K562 (cell line): ENCODE results near the gene CA7. TPM values are rescaled to one million over a fixed set of nuclear protein-coding genes. Genes with fewer than 3 reads are reported as not detected.

Experiments
- CHCHD3 ChIP-seq: fragments of 250-450 bp; sonication (Bioruptor Pico); IDR thresholded peaks from 2 replicates; pipeline ENCODE4 v2.1.2; 2022; ENCODE audit warnings: mild to moderate bottlenecking
- FOS ChIP-seq: IDR thresholded peaks from 3 replicates; pipeline ENCODE4 v1.6.1; 2011; ENCODE audit not compliant: insufficient read length; ENCODE audit errors: extremely low read depth
- MNT ChIP-seq, 2 experiments: fragments of 450-650 bp; conservative IDR thresholded peaks; 2 replicates each; pipeline ENCODE4 v1.6.1; 2017; ENCODE audit warnings: mild to moderate bottlenecking in 2 of 2, moderate library complexity in 2 of 2
- NEUROD1 ChIP-seq: fragments of 150-350 bp; IDR thresholded peaks from 2 replicates; pipeline ENCODE4 v1.6.1; 2014; ENCODE audit warnings: borderline replicate concordance, low read length, low read depth; ENCODE audit not compliant: partially characterized antibody
- RFX1 ChIP-seq: fragments of 450-650 bp; IDR thresholded peaks from 2 replicates; pipeline ENCODE4 v1.6.1; 2016; ENCODE audit warnings: mild to moderate bottlenecking, moderate library complexity
- SIN3A ChIP-seq, 2 experiments: fragments of 150-350 bp in 1 of 2; IDR thresholded peaks; 2 replicates each; pipeline ENCODE4 v1.6.1; 2011 to 2016; ENCODE audit warnings: borderline replicate concordance in 2 of 2, low read depth in 2 of 2, low read length in 2 of 2, mild to moderate bottlenecking in 2 of 2, moderate library complexity in 2 of 2; ENCODE audit not compliant: control insufficient read depth in 1 of 2
- ZBTB17 ChIP-seq: fragments of 450-650 bp; formaldehyde crosslinking; IDR thresholded peaks from 2 replicates; pipeline ENCODE4 v1.4.0; 2020; ENCODE audit warnings: mild to moderate bottlenecking
- ZNF263 ChIP-seq: sonication (generic); formaldehyde crosslinking; IDR thresholded peaks from 2 replicates; pipeline ENCODE4 v1.8.0; 2022; ENCODE audit warnings: mild to moderate bottlenecking, missing genetic modification reagents, borderline replicate concordance
- ZNF431 ChIP-seq: sonication (generic); formaldehyde crosslinking; IDR thresholded peaks from 2 replicates; pipeline ENCODE4 v1.8.0; 2022; ENCODE audit warnings: mild to moderate bottlenecking, missing genetic modification reagents
- polyA plus RNA-seq, 8 experiments: library from polyadenylated mRNA; depleted of rRNA in 4 of 8; stranded (reverse) in 5 of 8; unstranded in 3 of 8; fragments of >200 nt; fragmentation: Nextera tagmentation in 2 of 8; fragmentation: Illumina TruSeq in 1 of 8; extraction: Ambion mirVana in 2 of 8; extraction: Trizol in 1 of 8; gene quantifications; 2 replicates each; pipeline versions ENCODE4 v1.2.1 to v1.2.3, GENCODE V29; 2011 to 2014; ENCODE audit warnings: inconsistent platforms in 1 of 8, missing spikeins in 1 of 8
- total RNA-seq, 7 experiments: library from RNA; depleted of rRNA in 6 of 7; stranded (reverse); fragments of >200 nt in 6 of 7; fragmentation: Illumina TruSeq in 2 of 7; extraction: Trizol in 2 of 7; gene quantifications; 2 replicates each; pipeline versions ENCODE4 v1.2.1 to v1.2.3, GENCODE V29; 2011 to 2021; ENCODE audit warnings: low replicate concordance in 1 of 7
- TF ChIP-seq, protein P1 (sequence below): conservative IDR thresholded peaks from 2 replicates; pipeline ENCODE4 v1.6.1; 2011; ENCODE audit warnings: low read depth, mild to moderate bottlenecking, low read length; ENCODE audit not compliant: control insufficient read depth
- TF ChIP-seq, protein P2 (sequence below): sonication (generic); formaldehyde crosslinking; IDR thresholded peaks from 2 replicates; pipeline ENCODE4 v1.9.0; 2022; ENCODE audit warnings: mild to moderate bottlenecking, missing genetic modification reagents
- TF ChIP-seq, protein P3 (sequence below), 2 experiments: fragments of 450-650 bp in 1 of 2; sonication (generic) in 1 of 2; formaldehyde crosslinking in 1 of 2; IDR thresholded peaks in 1 of 2; conservative IDR thresholded peaks in 1 of 2; 2 replicates each; pipeline versions ENCODE4 v1.6.1 to v1.8.1; 2016 to 2023; ENCODE audit warnings: mild to moderate bottlenecking in 2 of 2, moderate library complexity in 2 of 2, inconsistent platforms in 1 of 2, missing genetic modification reagents in 1 of 2

CA7 gene
- total and polyA plus RNA-seq, 9 of the 15 experiments (the other 6 are each of a cell fraction or from before 2014, with no cell fraction given): 0.03 to 0.07 (median 0.05) TPM; not detected in 5

DNA sequence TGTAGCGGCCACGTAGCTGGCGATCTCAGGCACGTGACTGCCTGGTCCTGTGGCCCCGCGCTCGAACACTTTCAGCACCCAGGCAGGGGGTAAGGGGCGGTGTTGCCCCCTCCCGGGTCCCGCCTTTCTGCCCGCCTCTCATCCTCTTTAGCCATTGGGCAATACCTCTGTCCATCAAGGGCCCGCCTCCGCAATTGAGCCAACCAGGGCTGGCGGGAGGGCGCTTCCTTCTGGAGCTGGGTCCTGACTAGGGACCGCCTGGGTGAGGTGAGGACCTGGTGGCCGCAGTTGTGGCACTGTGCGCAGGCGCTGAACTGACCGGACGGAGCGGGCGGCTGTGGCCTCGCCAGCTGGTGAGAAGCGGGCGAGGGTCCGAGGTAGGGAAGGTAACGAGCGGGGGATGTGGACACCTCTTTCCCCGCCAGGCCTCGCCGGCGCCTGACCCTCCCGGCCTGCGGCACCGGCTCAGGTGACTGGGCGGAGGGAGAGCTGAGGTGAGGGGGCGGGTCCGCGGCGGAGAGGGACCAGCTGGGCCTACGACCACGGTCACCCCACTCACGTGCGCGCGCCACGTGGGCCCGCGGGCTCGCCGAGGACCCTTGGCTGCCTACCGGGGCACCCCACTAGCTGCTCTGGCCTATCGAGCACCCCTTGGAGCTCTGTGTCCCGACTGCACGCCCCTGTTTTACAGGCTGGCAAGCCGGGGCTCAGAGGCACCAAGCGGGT lies 36.2 kb downstream of the CA7 start, which contains the start of gene PDP2 (continued):
- TF ChIP-seq ZNF431 (CRISPR knock-in tag) (peak; percentile 64; the same call in 1 of the 2 replicates), NEUROD1 (peak; percentile 89), FOS (peak; percentile 93), ZNF263 (CRISPR knock-in tag) (peak; percentile 61; the same call in 1 of the 2 replicates), RFX1 (no peak), SIN3A (IDR thresholded peaks at IDR 0.05; ENCODE audit: borderline replicate concordance in 2 of 2, control insufficient read depth in 1 of 2, low read depth in 2 of 2, low read length in 2 of 2) (peak; percentile 81 to 94; a peak in 3 of 4 replicates), ZBTB17 (peak; percentile 19; the same call in 1 of the 2 replicates), MNT (conservative IDR thresholded peaks at IDR 0.05) (peak; percentile 94 to 97), CHCHD3 (no peak)
- TF ChIP-seq, protein P1, sequence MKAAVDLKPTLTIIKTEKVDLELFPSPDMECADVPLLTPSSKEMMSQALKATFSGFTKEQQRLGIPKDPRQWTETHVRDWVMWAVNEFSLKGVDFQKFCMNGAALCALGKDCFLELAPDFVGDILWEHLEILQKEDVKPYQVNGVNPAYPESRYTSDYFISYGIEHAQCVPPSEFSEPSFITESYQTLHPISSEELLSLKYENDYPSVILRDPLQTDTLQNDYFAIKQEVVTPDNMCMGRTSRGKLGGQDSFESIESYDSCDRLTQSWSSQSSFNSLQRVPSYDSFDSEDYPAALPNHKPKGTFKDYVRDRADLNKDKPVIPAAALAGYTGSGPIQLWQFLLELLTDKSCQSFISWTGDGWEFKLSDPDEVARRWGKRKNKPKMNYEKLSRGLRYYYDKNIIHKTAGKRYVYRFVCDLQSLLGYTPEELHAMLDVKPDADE: peak; percentile 63; the same call in 1 of the 2 replicates
- TF ChIP-seq, protein P2, sequence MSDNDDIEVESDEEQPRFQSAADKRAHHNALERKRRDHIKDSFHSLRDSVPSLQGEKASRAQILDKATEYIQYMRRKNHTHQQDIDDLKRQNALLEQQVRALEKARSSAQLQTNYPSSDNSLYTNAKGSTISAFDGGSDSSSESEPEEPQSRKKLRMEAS (CRISPR knock-in tag): peak; percentile 88
- TF ChIP-seq, protein P3, sequence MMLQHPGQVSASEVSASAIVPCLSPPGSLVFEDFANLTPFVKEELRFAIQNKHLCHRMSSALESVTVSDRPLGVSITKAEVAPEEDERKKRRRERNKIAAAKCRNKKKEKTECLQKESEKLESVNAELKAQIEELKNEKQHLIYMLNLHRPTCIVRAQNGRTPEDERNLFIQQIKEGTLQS (IDR thresholded peaks at IDR 0.05): no peak
- TF ChIP-seq, protein P3 (CRISPR knock-in tag; conservative IDR thresholded peaks at IDR 0.05): no peak
